ENCODE measurements around the gene DDRGK1. TPM values are rescaled to one million over a fixed set of nuclear protein-coding genes. Genes with fewer than 3 reads are reported as not detected.

Gene DDRGK1
- total RNA-seq, 2 experiments from 2014 or later = 78.6 to 79.1 TPM

DNA sequence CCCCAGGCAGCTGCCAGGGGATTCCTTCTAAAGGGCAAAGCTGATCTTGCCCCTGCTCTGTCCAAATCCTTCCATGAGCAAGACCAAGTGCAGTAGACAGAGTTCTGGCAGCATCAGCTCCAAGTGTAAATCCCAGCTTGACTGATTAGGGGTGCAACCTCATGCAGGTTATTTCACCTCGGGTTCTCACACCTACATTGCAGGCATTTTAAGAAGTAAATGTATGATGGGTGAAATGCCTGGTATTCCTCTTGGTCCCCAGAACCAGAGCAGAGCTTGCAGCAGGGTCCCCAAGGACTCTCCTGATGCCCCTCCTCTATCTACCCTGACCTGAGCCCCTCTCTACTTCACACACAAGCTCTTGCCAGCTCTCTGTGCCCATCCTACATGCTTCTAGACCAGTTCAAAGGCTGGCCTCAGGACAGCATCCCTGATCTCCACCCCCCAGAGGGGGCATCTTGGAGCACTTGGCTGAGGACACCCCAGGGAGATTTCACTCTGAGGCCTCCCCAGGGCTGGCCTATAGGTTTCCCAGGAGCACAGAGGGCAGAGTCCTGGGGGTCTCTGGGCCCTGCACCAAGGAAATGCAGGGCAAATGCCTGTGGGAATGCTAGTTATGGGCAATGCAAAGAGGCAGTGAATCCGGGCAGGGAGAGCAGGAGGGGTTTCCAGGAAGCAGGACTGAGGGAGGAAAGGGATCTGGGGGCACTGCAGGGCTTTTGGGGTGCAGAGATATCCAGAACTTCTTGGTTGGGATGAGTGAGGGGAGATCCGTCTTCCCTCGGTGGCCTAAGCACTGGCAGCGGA is 32.2 kb downstream of the DDRGK1 start:
- ChIA-PET CTCF (no interaction called here), POLR2A (interaction anchor here (0.6 kb wide), 1 partner anchor 721 kb away, joined by 6 read pairs; no protein-coding TSS in a partner anchor)

DNA sequence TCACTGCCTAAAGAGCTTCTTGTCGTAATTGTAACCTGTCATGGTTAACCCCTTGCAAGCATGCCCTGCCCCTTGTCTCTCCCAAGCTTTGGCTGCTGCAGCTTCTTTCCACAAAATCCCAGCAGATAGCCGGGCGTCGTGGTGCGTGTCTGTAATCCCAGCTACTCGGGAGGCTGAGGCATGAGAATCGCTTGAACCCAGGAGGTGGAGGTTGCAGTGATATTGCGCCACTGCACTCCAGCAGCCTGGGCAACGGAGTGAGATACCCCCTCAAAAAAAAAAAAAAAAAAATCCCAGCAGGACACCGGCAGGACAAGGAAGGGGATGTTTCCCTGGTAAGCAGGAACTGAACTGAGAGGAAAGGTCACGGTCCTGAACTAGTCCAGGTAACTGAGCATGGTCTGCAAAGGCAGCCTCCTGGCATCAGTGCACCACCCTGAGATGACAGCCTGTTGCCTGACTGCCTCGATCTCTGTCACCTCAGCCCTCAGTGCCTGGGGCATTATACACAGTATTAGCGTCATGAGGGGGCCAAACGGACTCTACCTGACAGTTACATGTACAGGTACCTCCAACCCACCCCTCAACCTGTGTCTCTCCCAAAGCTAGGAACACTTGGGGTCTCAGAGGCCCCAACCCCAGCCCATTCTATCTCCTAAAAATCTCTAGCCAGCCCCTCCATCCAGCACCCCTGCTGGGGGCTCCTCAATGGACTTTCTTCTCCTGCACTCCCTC is 32.9 kb downstream of the DDRGK1 start:
- ChIA-PET POLR2A (interaction anchor here (0.7 kb wide), 1 partner anchor 1946 kb away, joined by 9 read pairs; the partner anchor contains the start of gene RAD21L1), CTCF (interaction anchor here (0.7 kb wide), 1 partner anchor 1650 kb away, joined by 3 read pairs; no protein-coding TSS in a partner anchor)

DNA sequence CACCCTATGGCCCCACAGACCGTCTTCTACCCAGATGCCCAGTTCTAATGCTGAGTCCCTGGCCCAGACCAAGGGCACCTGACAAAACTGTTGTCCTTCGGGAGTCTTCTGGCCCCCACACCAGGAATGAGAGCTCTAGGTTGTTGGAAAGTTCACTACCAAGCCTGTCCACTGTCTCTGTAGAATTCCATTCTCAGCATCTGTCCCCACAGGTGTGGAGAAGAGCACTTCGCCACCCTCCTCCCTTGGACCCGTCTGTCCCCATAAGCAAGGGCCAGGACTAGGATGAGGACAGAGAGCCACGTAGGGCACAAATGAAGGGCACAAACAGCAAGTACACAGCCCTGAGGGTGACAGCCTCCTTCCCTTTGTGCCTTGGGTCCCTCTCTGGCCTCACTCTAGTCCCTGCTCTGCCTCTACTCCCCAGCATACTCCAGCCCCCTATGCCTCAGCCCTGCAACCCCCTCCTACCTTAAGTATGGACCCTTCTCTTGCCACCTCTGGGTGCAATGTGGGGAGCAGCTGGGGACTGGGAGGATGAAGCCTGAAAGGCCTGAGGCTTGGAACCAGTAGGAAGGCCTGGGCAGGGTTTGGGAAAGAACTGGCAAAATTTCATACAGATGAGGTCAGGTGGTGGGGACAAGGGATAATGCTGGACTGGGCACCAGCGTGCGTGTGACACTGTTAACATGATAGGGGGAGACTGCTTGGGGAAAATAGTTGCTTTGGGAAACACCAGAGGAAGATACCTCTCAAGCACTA is 35.5 kb downstream of the DDRGK1 start:
- CTCF ChIA-PET = interaction anchor here (0.7 to 1.2 kb wide), 2 partner anchors 11 to 21 kb away, joined by 3 to 5 read pairs; no protein-coding TSS in a partner anchor
- POLR2A ChIA-PET = interaction anchor here (0.7 kb wide), 1 partner anchor 9 kb away, joined by 3 read pairs; no protein-coding TSS in a partner anchor

DNA sequence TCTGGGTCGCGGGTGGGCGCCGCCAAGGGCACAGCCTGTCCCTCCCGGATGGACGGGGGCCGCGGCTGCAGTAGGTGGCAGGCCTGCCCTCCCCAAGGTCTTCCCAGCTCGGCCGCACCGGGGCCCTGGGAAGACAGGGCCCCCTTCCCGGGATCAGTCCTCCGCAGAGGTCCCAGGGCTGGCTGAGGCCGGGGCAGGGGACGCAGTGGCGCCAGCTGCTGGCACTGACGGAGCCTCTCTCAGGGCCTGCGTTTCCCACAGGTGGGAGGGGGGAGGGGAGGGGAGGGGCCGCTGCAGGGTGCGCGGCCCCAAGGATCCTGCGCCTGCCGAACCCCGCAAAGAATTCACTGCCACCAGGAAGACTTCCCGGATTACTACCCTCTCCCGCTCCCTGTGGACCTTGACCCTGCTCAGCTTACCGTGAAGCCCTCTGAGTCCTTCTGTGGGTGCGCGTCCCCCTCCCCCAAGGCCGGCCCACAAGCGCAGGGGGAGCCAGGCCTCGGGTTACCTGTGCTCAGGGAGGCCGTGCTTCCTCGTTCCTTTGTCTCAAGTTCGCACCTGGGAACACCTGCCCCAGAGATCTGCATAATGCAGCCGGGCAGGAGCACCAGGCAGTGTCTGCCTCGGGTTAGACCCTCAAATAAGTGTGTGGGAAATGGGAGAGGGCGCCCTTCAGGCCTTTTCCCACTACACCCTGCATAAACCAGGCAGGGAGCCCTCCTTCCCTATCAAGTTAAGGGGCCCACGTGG is 36.2 kb downstream of the DDRGK1 start:
- ChIA-PET POLR2A (no interaction called here), CTCF (no interaction called here)

DNA sequence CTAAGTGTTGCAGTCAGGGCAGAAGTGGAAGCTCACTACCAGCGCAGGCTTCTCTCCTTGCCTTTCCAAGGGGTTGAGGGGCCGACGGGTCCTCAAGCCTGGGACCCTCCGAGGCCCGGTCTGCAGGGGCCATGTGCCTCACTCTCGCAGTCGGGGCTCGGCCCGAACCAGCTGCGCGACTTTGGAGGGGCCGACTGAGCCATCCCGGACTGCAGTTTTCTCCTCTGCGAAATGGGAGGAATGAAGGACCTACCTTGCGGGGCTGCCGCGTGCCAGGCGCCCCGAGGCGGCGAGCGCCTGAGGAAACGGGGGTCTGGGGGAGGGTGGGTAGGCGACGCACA is 36.8 kb downstream of the DDRGK1 start:
- POLR2A ChIA-PET = no interaction called here

GRCh38 chr20:3166913-3167342 is 37.6 kb downstream of the DDRGK1 start:
- POLR2A ChIA-PET = no interaction called here

More for the DNA sequence above, 36.8 kb downstream of the DDRGK1 start:
- CTCF ChIA-PET = no interaction called here

DNA sequence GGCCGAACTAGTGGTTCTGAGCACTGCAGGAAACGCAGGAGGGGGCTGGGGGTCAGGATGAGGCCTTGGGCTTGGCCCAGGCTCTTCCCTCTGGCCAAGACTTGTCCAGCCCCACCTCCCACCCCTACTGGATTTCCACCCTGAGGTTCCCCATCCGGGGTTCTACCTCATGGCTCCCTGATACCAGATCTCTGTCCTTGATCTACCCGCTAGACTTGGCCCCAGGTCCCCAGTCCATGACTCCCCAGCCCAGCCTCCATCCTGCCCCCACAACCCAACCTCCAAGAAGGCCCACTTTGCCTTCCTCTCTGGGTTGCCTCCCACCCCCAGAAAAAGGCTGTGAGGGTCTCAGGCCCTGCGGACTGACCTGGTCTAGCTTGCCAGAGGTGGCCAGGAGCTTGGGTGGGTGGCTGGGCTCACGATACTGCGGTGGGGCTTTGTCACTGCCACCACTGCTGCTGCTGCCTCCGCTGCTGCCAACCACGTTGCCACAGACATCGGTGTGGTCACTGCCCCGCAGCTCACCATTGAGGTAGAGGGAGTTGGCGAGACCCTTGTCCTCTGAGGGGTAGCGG is 38.1 kb downstream of the DDRGK1 start:
- CTCF ChIA-PET = no interaction called here
- POLR2A ChIA-PET = no interaction called here

More at GRCh38 chr20:3166913-3167342, 37.6 kb downstream of the DDRGK1 start:
- CTCF ChIA-PET = no interaction called here

GRCh38 chr20:3165473-3166337 is 38.8 kb downstream of the DDRGK1 start:
- ChIA-PET POLR2A (no interaction called here), CTCF (no interaction called here)

- CTCF ChIA-PET = interaction anchor here (0.6 kb wide), 1 partner anchor 491 kb away, joined by 3 read pairs; no protein-coding TSS in a partner anchor
- POLR2A ChIA-PET = no interaction called here
These were observed 39.6 kb downstream of the DDRGK1 start for GRCh38 chr20:3164763-3165410.

- ChIA-PET CTCF (interaction anchor here (0.6 kb wide), 1 partner anchor 491 kb away, joined by 3 read pairs; no protein-coding TSS in a partner anchor), POLR2A (no interaction called here)
These were observed 40.3 kb downstream of the DDRGK1 start for GRCh38 chr20:3164043-3164762.

GRCh38 chr20:3163099-3164042 is 41.1 kb downstream of the DDRGK1 start:
- CTCF ChIA-PET = no interaction called here
- POLR2A ChIA-PET = no interaction called here

- CTCF ChIA-PET = no interaction called here
- POLR2A ChIA-PET = no interaction called here
These were observed 42.3 kb downstream of the DDRGK1 start for GRCh38 chr20:3162080-3162611.

GRCh38 chr20:3161316-3162079 is 43.0 kb downstream of the DDRGK1 start:
- ChIA-PET CTCF (interaction anchor here (0.7 to 1.0 kb wide), 2 partner anchors 91 to 108 kb away, joined by 3 to 4 read pairs; no protein-coding TSS in a partner anchor), POLR2A (interaction anchor here (0.5 kb wide), 1 partner anchor 46 kb away, joined by 5 read pairs; no protein-coding TSS in a partner anchor)

DNA sequence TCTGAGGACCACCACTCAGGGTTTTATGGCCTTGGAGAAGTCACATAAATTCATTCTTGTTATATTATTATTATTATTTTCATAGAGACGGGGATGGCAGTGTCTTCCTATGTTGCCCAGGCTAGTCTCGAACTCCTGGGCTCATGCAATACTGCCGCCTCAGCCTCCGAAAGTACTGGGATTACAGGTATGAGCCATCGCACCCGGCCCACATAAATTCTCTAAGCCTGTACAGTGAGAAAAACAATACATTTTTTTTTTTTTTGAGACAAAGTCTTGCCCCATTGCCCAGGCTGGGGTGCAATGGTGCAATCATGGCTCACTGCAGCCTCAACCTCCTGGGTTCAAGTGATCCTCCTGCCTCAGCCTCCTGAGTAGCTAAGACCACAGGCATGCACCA is 44.1 kb downstream of the DDRGK1 start:
- ChIA-PET POLR2A (interaction anchor here (0.6 to 1.1 kb wide), 3 partner anchors 9 to 243 kb away, joined by 3 to 8 read pairs (median 6); no protein-coding TSS in a partner anchor), CTCF (interaction anchor here (0.7 kb wide), 1 partner anchor 107 kb away, joined by 3 read pairs; no protein-coding TSS in a partner anchor)
